Vagina (tissue), 2 donors: ENCODE data around the gene FZR1. TPM values are rescaled to one million over a fixed set of nuclear protein-coding genes. Genes with fewer than 3 reads are reported as not detected.
"Not testable (repeated sequence)": the region's sequence is repeated elsewhere in the genome, so short reads cannot be mapped to it uniquely, and the experiment has no call there.

Source experiments
- DNase-seq, 2 donors: peaks; one replicate each; pipeline ENCODE4 v3.0.0-alpha.2; 2017; ENCODE audit errors: extremely low spot score in 2 of 2
- H3K27ac ChIP-seq: fragments of 200-600 bp; sonication (generic); one replicate; pipeline ENCODE4 v1.5.1; 2019
- H3K27me3 ChIP-seq: fragments of 200-600 bp; sonication (generic); one replicate; pipeline ENCODE4 v1.5.1; 2019
- H3K36me3 ChIP-seq, 2 donors: fragments of 200-600 bp; sonication (generic); one replicate each; pipeline ENCODE4 v1.5.1; 2017 to 2019
- H3K4me1 ChIP-seq: fragments of 200-600 bp; sonication (generic); one replicate; pipeline ENCODE4 v1.5.1; 2019
- H3K4me3 ChIP-seq, 2 donors: fragments of 200-600 bp; sonication (generic); 1 replicate in 1 of 2; 2 replicates in 1 of 2; pipeline ENCODE4 v1.5.1; 2016 to 2019
- H3K9me3 ChIP-seq: fragments of 200-600 bp; sonication (generic); one replicate; pipeline ENCODE4 v1.5.1; 2019
- CTCF ChIP-seq, 3 experiments: fragments of 450-650 bp in 2 of 3; fragments of 200-600 bp in 1 of 3; sonication (generic) in 1 of 3; IDR thresholded peaks; one replicate each; pipeline ENCODE4 v1.5.1; 2017 to 2019; ENCODE audit warnings: antibody characterized with exemption in 3 of 3, mild to moderate bottlenecking in 2 of 3, moderate library complexity in 2 of 3
- POLR2A ChIP-seq, 2 donors: fragments of 450-650 bp; IDR thresholded peaks; one replicate each; pipeline ENCODE4 v1.6.1; 2017; ENCODE audit warnings: antibody characterized with exemption in 2 of 2, mild to moderate bottlenecking in 2 of 2, moderate library complexity in 2 of 2
- POLR2AphosphoS5 ChIP-seq, 2 donors: sonication (generic); formaldehyde crosslinking; IDR thresholded peaks; one replicate each; pipeline ENCODE4 v1.9.0; 2017; ENCODE audit warnings: antibody characterized with exemption in 2 of 2, mild to moderate bottlenecking in 2 of 2, low read depth in 1 of 2; ENCODE audit not compliant: insufficient read depth in 1 of 2
- intact Hi-C: fragments of 100-400 bp; cut with DNase I; formaldehyde crosslinking; loops from one replicate; pipeline ENCODE4 v1.15.1; 2023
- total RNA-seq: library from RNA; depleted of rRNA; stranded (reverse); fragments of >200 nt; gene quantifications from one replicate; pipeline ENCODE4 v1.2.3, GENCODE V29; 2016

FZR1 gene
- total RNA-seq, 1 donor from 2014 or later: 29.2 TPM

GRCh38 chr19:3528080-3528479, 22.0 kb downstream of the FZR1 start:
- TF ChIP-seq POLR2AphosphoS5 (IDR thresholded peaks at IDR 0.05; ENCODE audit: insufficient read depth in 1 of 2, low read depth in 1 of 2): no peak
- TF ChIP-seq CTCF (IDR thresholded peaks at IDR 0.05): no peak
- TF ChIP-seq POLR2A (IDR thresholded peaks at IDR 0.05): no peak
- Histone ChIP-seq H3K36me3 (peaks cover 0 to 71% of the 10 kb centered on the region in 2 donors), H3K9me3 (no peaks in the 10 kb centered on the region), H3K4me3 (no peak overlapping the region), H3K27ac (no peak overlapping the region), H3K27me3 (no peaks in the 10 kb centered on the region), H3K4me1 (no peaks in the 10 kb centered on the region)
- intact Hi-C loops: no loop called here
- DNase-seq: no peak

- H3K27ac ChIP-seq: no peak overlapping the region
- no peaks in the 10 kb centered on the region for H3K9me3 ChIP-seq
- intact Hi-C loops: no loop called here
- no peak overlapping the region for H3K4me3 ChIP-seq
- H3K27me3 ChIP-seq: no peaks in the 10 kb centered on the region
- no peaks in the 10 kb centered on the region for H3K4me1 ChIP-seq
- DNase-seq: no peak
- peaks cover 0 to 71% of the 10 kb centered on the region in 2 donors for H3K36me3 ChIP-seq
- TF ChIP-seq POLR2A (IDR thresholded peaks at IDR 0.05) (no peak), CTCF (IDR thresholded peaks at IDR 0.05) (no peak), POLR2AphosphoS5 (IDR thresholded peaks at IDR 0.05; ENCODE audit: insufficient read depth in 1 of 2, low read depth in 1 of 2) (no peak)
Measured at GRCh38 chr19:3528539-3529211, 22.6 kb downstream of the FZR1 start.

GRCh38 chr19:3529299-3529698, 23.2 kb downstream of the FZR1 start:
- H3K9me3 ChIP-seq, H3K27me3 ChIP-seq, DNase-seq, H3K27ac ChIP-seq, intact Hi-C loops, H3K4me1 ChIP-seq, H3K4me3 ChIP-seq: not testable (repeated sequence)
- H3K36me3 ChIP-seq: peaks cover 0 to 72% of the 10 kb centered on the region in 2 donors

GRCh38 chr19:3530389-3530788, 24.3 kb downstream of the FZR1 start:
- DNase-seq: no peak
- H3K27me3 ChIP-seq: no peaks in the 10 kb centered on the region
- no peaks in the 10 kb centered on the region for H3K4me1 ChIP-seq
- no peak overlapping the region for H3K27ac ChIP-seq
- no peak overlapping the region for H3K4me3 ChIP-seq
- H3K9me3 ChIP-seq: no peaks in the 10 kb centered on the region
- intact Hi-C loops: no loop called here
- no peak for TF ChIP-seq POLR2A (IDR thresholded peaks at IDR 0.05)
- no peak for TF ChIP-seq CTCF (IDR thresholded peaks at IDR 0.05)
- TF ChIP-seq POLR2AphosphoS5 (IDR thresholded peaks at IDR 0.05; ENCODE audit: insufficient read depth in 1 of 2, low read depth in 1 of 2): no peak
- peaks cover 0 to 74% of the 10 kb centered on the region in 2 donors for H3K36me3 ChIP-seq

GRCh38 chr19:3531716-3532115, 25.6 kb downstream of the FZR1 start:
- H3K36me3 ChIP-seq: peaks cover 0 to 67% of the 10 kb centered on the region in 2 donors
- no peak overlapping the region for H3K27ac ChIP-seq
- no peaks in the 10 kb centered on the region for H3K9me3 ChIP-seq
- no peak for DNase-seq
- TF ChIP-seq POLR2A (IDR thresholded peaks at IDR 0.05) (no peak), POLR2AphosphoS5 (IDR thresholded peaks at IDR 0.05; ENCODE audit: insufficient read depth in 1 of 2, low read depth in 1 of 2) (no peak), CTCF (IDR thresholded peaks at IDR 0.05) (no peak)
- peaks cover 6% of the 10 kb centered on the region for H3K4me1 ChIP-seq
- no peaks in the 10 kb centered on the region for H3K27me3 ChIP-seq
- intact Hi-C loops: no loop called here
- H3K4me3 ChIP-seq: no peak overlapping the region
